Skin epidermis (tissue), 12 donors: ENCODE data around the gene SAP30.
A peak's percentile ranks its signal among the peaks of the same experiment; 100 is the strongest.

Source experiments
- H3K27ac ChIP-seq, 21 experiments: fragments of 200-600 bp; sonication (generic) in 11 of 21; one replicate each; pipeline ENCODE4 v1.5.0; 2020; ENCODE audit warnings: mild to moderate bottlenecking in 3 of 21, inconsistent platforms in 2 of 21, moderate library complexity in 2 of 21
- H3K4me3 ChIP-seq, 7 experiments: fragments of 200-600 bp; sonication (generic) in 2 of 7; one replicate each; pipeline ENCODE4 v1.5.0; 2020; ENCODE audit warnings: inconsistent platforms in 2 of 7, mild to moderate bottlenecking in 2 of 7, moderate library complexity in 1 of 7

SAP30 gene

DNA sequence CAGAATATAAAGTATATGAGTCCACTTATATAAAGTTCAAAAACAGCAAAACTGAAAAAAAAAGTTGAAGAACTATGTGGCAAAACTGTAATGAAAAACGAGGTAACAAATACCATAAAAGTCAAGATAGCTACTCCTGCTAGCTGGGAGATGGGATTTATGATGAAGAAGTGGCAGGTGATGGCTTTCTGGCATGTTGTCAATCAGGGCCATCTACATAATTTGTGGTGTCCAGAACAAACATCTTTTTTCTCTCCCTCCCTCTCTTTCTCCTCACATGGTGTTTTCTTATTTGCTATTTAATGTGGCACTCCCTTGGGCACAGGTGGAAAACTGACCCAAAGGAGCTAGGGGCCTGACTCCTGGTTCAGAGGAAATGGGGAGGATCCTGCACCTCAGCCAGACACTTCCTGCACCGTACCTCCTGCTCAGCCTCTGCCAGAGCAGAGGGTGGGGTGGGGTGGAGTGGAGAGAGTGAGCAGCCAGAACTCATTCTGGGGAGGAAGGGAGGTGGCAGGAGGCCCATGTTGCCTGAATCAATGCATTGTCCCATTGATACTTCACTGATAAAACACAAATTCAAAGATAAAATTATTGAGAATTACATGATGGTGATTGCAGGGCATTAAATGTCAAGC, 5.3 kb upstream of the SAP30 start:
- Histone ChIP-seq H3K4me3 (no peak overlapping the region), H3K27ac (peak overlapping the region in 1 of 21 experiments; percentile 24)

GRCh38 chr4:173367285-173367684, 3.5 kb upstream of the SAP30 start:
- no peak overlapping the region for H3K4me3 ChIP-seq
- peak overlapping the region in 1 of 21 experiments; percentile 20 for H3K27ac ChIP-seq

- H3K4me3 ChIP-seq = no peak overlapping the region
These were observed 2.8 kb upstream of the SAP30 start for GRCh38 chr4:173367946-173368345.

DNA sequence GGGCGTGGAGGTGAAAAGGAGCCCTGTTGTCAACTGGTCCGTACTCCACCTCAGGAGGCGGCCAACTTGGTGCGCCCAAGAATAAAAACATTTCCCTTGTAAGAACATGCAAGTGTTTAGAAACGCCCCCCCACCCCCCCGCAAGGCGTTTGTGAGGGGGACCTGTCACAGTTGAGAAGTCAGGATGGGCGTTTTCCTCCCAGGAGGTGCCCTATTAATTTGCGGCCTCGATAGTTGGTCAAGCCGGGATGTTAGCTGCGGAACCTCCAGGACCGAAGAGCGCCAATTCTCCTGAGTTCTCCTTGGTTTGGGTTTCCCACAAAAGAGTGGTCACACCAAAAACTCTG, 651 bp upstream of the SAP30 start:
- peak overlapping the region; percentile 62 to 91 (median 75) for H3K4me3 ChIP-seq
- peak overlapping the region; percentile 74 to 94 (median 91) for H3K27ac ChIP-seq

More at GRCh38 chr4:173367946-173368345, 2.8 kb upstream of the SAP30 start:
- H3K27ac ChIP-seq = peak overlapping the region in 1 of 21 experiments; percentile 35

DNA sequence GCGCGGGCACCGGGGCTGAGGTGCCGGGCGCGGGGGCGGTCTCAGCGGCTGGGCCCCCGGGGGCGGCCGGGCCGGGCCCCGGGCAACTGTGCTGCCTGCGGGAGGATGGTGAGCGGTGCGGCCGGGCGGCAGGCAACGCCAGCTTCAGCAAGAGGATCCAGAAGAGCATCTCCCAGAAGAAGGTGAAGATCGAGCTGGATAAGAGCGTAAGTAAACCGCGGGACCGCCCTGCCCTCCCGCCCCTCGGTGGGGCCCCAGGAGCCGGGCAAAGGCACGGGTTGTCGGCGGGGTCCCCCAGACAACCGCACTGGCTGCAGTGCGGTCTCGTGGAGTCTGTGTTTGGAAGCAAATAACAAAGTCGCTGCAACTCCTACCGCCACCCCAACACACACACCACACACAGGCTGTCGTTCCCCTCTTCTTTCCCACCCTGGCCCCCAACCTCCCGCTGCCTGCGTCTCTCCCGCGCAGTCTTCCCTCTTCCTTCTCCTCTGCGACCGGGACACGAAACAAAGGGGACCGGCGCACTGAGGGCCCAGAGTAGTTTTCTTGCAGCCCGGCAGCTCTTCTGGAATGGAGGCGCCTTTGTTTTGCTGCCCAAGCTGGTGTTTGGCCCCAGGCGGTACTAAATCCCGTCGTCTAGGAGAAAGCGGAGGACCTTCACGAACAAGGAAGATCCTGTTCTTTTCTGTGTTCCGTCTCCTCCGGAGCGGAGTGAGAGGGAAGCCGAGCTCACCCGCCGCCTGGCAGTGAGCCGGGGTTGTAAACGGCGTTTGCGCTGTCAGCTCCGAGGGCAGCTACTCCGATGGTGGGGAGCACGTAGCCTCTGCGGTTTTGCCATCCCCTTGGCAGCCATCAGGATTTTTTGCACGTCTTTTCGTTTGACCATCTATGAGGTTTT, 788 bp downstream of the SAP30 start:
- H3K27ac ChIP-seq = peak overlapping the region; percentile 56 to 93 (median 88)

GRCh38 chr4:173374588-173374987, 3.8 kb downstream of the SAP30 start:
- H3K27ac ChIP-seq = no peak overlapping the region

More for the DNA sequence above, 788 bp downstream of the SAP30 start:
- peak overlapping the region; percentile 62 to 91 (median 75) for H3K4me3 ChIP-seq

GRCh38 chr4:173379929-173380328, 9.2 kb downstream of the SAP30 start:
- no peak overlapping the region for H3K27ac ChIP-seq
- no peak overlapping the region for H3K4me3 ChIP-seq

More at GRCh38 chr4:173374588-173374987, 3.8 kb downstream of the SAP30 start:
- H3K4me3 ChIP-seq = no peak overlapping the region

GRCh38 chr4:173380987-173381386, 10.2 kb downstream of the SAP30 start:
- Histone ChIP-seq H3K4me3 (no peak overlapping the region), H3K27ac (no peak overlapping the region)

GRCh38 chr4:173381610-173382009, 10.9 kb downstream of the SAP30 start:
- Histone ChIP-seq H3K27ac (no peak overlapping the region), H3K4me3 (no peak overlapping the region)

DNA sequence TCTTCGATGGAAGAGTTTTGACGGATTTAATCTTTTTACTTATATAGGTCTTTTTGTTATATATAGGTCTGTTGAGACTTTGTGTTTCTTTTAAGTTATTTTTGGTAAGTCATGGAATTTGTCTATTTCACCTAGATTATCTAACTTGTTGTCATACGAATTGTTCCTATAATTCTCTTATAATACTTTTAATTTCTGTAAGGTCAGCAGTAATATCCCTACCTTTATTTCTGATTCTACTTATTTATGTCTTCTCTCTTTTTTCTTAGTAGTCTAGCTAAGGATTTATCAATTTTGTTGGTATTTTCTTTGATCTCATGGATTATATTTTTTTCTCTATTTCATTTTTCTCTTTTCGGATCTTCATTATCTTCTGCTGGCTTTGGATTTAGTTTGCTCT, 11.6 kb downstream of the SAP30 start:
- H3K27ac ChIP-seq = no peak overlapping the region
- no peak overlapping the region for H3K4me3 ChIP-seq

DNA sequence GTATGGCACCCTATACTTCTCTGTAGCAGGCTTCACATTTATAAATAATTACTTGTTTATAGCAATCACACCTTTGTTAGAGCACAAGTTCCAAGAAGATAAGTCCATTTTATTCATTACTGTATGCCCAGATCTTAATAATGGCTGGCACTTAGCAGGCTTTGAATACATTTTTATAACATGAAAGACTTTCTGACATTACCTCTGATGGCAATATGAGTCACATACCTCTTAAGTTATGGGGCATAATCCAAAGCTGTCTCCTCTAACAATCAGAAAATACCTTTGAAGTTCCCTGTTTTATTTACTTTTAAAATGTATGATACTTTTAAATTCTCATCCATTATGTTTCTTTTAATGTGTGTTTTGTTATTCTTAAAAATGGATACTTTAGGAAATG, 16.0 kb downstream of the SAP30 start:
- no peak overlapping the region for H3K27ac ChIP-seq

DNA sequence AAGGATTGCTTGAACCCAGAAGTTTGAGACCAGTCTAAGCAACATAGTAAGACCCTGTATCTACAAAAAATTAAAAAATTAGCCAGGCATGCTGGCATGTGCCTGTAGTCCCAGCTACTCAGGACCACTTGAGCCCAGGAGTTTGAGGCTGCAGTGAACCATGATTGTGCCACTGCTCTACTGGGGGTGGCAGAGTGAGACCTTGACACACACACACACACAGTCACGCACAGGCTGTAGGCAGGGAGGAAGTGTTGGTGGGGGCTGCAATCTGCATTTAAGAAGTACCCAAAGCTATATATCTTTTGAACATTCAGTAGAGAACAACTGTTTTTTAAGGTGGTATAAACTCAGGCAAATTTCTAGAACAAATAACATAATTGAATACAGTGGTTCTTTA, 20.9 kb downstream of the SAP30 start:
- no peak overlapping the region for H3K4me3 ChIP-seq
- H3K27ac ChIP-seq = no peak overlapping the region

More for the DNA sequence above, 16.0 kb downstream of the SAP30 start:
- no peak overlapping the region for H3K4me3 ChIP-seq

- H3K4me3 ChIP-seq = no peak overlapping the region
- H3K27ac ChIP-seq = no peak overlapping the region
These were observed 26.9 kb downstream of the SAP30 start for GRCh38 chr4:173397604-173398003.

GRCh38 chr4:173398220-173398619, 27.5 kb downstream of the SAP30 start:
- Histone ChIP-seq H3K4me3 (no peak overlapping the region), H3K27ac (no peak overlapping the region)

- H3K4me3 ChIP-seq = no peak within 1 kb of the TSS
- H3K27ac ChIP-seq = no peak within 1 kb of the TSS
These were observed 28.1 kb downstream of the SAP30 start, which contains the start of gene SCRG1 for GRCh38 chr4:173398779-173399415. Gene SCRG1, minus strand, starts transcription at chr4:173399116. Its CDS starts 7,702 bp downstream, at chr4:173391414.

DNA sequence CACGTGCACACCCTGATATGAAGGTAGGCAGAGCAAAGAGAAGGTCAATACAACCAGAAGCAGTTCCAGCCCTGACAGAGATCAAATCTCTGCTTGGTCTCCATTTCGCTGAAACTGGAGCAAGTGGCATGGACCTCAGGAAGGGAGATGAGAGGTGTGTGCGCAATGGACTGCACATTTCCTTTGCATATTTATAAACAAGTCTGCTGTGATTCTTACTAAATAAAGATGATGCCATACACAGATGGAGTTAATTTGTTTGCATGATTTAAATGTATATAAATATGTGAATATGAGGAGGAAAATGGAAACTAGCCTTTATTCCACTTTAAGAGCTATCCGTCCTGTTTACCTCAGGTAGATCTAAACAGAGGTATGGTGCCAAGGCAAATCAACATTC, 30.3 kb downstream of the SAP30 start:
- Histone ChIP-seq H3K27ac (no peak overlapping the region), H3K4me3 (no peak overlapping the region)

DNA sequence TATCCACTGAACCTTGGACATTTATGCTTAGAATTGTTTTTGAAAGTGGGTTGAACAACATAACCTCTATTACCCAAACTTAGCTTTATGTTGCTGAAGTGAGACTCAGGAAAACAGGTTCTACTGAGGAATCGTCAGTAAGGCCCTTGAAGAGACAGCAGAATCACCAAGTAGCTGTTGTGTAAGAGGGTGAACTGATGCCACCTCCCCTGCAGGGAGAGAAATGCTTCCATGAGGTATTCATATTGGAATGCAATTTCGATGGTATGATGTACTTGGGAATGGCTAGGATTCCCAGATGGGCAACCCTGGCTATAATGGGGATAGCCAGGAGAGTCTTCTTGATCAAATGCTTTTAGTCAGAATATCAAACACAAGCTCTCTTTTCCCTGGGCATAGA, 32.3 kb downstream of the SAP30 start:
- Histone ChIP-seq H3K27ac (no peak overlapping the region), H3K4me3 (no peak overlapping the region)

DNA sequence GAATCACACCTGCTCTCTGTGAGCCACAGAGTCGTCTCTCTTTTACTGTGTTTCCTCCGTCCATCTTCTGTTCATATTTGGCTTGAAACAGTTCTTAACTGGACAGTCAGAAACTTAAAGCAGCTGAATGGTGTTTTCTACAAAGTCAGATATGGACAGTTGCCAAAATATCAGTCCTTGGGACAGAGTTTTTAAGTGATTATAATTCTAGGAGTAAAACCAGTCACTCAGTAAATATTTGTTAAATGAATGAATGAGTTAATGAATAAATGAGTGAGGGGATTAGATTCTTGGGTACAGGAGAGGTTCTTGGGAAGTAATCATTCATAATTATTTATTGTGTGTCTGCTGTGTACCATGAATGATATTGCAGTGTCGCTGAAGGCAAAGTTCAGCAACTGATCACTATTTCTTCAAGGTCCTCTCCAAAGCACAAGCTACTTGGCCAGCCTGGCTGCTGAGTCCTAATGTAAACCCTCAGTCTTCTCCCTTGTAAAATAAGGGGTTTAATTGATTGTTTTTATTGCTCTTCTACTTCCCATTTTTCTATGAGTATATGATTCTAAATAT, 33.6 kb downstream of the SAP30 start:
- Histone ChIP-seq H3K27ac (no peak overlapping the region), H3K4me3 (no peak overlapping the region)

- H3K4me3 ChIP-seq = no peak overlapping the region
- H3K27ac ChIP-seq = no peak overlapping the region
These were observed 35.3 kb downstream of the SAP30 start for GRCh38 chr4:173405840-173406606.
